Measurements from ENCODE around the gene ATXN1. TPM values are rescaled to one million over a fixed set of nuclear protein-coding genes. Genes with fewer than 3 reads are reported as not detected.

The ATXN1 gene
- total and polyA plus RNA-seq, 2 of the 13 experiments (the other 11 are each of a cell fraction or from before 2014, with no cell fraction given), result 20.7 to 39.5 TPM

DNA sequence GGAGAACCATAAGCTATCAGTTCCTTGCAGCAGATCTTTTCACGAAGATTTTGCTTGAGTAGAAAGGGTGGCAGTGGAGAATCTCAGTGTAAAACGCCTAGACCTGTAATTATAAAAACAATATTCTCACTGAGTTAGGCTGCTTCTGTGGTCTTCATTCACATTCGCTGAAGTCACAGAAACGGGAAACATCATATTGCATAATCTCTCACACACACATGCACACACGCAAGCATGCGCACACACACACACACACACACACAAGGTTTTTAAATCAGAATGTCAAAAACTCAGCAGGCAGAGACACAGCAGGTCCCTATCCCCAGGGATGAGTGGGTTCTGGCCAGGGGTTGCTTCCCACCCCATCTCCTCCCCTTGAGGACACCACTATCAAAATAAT lies 175.5 kb downstream of the ATXN1 start (continued):
- TF ChIP-seq ZBTB38 (CRISPR knock-in tag; IDR thresholded peaks at IDR 0.05), result peak; percentile 32; the same call in 1 of the 2 replicates
- no peak for TF ChIP-seq ZSCAN25 (CRISPR knock-in tag; IDR thresholded peaks at IDR 0.05)
- TF ChIP-seq MTA3 (CRISPR knock-in tag; IDR thresholded peaks at IDR 0.05), result no peak
- TF ChIP-seq, protein P1, sequence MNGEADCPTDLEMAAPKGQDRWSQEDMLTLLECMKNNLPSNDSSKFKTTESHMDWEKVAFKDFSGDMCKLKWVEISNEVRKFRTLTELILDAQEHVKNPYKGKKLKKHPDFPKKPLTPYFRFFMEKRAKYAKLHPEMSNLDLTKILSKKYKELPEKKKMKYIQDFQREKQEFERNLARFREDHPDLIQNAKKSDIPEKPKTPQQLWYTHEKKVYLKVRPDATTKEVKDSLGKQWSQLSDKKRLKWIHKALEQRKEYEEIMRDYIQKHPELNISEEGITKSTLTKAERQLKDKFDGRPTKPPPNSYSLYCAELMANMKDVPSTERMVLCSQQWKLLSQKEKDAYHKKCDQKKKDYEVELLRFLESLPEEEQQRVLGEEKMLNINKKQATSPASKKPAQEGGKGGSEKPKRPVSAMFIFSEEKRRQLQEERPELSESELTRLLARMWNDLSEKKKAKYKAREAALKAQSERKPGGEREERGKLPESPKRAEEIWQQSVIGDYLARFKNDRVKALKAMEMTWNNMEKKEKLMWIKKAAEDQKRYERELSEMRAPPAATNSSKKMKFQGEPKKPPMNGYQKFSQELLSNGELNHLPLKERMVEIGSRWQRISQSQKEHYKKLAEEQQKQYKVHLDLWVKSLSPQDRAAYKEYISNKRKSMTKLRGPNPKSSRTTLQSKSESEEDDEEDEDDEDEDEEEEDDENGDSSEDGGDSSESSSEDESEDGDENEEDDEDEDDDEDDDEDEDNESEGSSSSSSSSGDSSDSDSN (CRISPR knock-in tag; IDR thresholded peaks at IDR 0.05), result no peak

DNA sequence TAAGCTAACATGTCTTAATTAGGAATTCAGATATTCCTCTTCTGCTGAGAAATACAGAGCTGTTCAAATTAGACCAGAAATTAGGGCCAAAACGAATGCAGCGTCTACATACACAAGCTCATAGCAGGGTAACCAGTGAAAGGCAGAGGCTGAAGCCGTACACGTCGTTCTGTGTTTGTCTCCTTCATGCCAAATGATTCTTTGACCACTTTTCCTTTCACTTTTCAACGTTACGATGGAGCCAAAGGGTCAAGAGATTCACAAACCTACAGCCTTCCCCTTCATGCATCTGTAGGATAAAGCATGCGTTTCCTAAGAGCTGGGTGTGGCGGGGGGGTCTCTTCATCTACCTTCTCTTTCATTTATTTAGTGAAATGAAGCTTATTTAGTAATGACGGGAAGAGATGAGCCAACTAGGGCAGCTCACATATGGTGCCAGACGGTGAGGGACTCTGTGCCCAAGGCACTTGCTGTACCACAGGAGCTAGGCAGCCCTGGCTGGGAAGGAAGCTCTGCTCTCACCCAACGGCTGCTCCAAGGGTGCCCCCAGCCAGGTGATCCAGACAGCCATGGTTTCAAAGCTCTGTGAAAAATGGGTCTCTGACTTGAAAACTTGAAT lies 178.0 kb downstream of the ATXN1 start:
- BruUV-seq (replicated peaks), result no TSS peak
- no peaks in the 10 kb centered on the region for H3K27me3 ChIP-seq (ENCODE audit: control insufficient read depth in 1 of 2, insufficient read depth in 2 of 2, low read length in 2 of 2)
- ChIA-PET CTCF (ENCODE audit: low intra/inter-chr PET ratio, low total read pairs) (no interaction called here), POLR2A (interaction anchor here (1.3 kb wide), 1 partner anchor 179 kb away, joined by 3 read pairs; no protein-coding TSS in a partner anchor)
- no peak overlapping the region for H2AFZ ChIP-seq (ENCODE audit: low read length)
- H3K79me2 ChIP-seq (ENCODE audit: insufficient read depth, low read length), result no peaks in the 10 kb centered on the region
- ATAC-seq, result no peak
- no peak for DNase-seq (ENCODE audit: low spot score)
- no peaks in the 10 kb centered on the region for H4K20me1 ChIP-seq (ENCODE audit: insufficient read depth, low read length)
- H3K36me3 ChIP-seq (replicated peaks in 1 of 2; ENCODE audit: control insufficient read depth in 1 of 2, insufficient read depth in 2 of 2, low read length in 2 of 2), result peaks cover 6 to 28% of the 10 kb centered on the region in 2 experiments
- no peak overlapping the region for H3K4me2 ChIP-seq (ENCODE audit: low read depth, low read length)
- 98% methylated on average over 12 of the region's 12 CpGs for WGBS (ENCODE audit: low lambda C conversion rate)
- no peaks in the 10 kb centered on the region for H3K9me3 ChIP-seq (ENCODE audit: low read length)
- H3K4me1 ChIP-seq (ENCODE audit: insufficient read depth, low read length), result peaks cover 46% of the 10 kb centered on the region
- H3K9ac ChIP-seq (ENCODE audit: insufficient read depth, low read depth, low read length), result no peak overlapping the region
- no peak overlapping the region for H3K27ac ChIP-seq (ENCODE audit: extremely low read length, insufficient read depth, low read length)
- in situ Hi-C loops (cut with HindIII; ENCODE audit: extremely low pct_ligation_motif_present, low pct_unique_long_range_greater_than_20kb), result loop anchor here (5.0 kb wide), 1 partner anchor 179 kb away; the partner anchor contains the start of gene ATXN1
- H3K4me3 ChIP-seq (replicated peaks in 1 of 3; ENCODE audit: insufficient read depth in 1 of 3, low read depth in 2 of 3, low read length in 3 of 3), result no peak overlapping the region
- intact Hi-C loops (cut with micrococcal nuclease; ENCODE audit: unreplicated experiment), result no loop called here
- no peak for FAIRE-seq
- TF ChIP-seq ZNF83 (CRISPR knock-in tag; IDR thresholded peaks at IDR 0.05; ENCODE audit: borderline replicate concordance) (no peak), FOXA1 (IDR thresholded peaks at IDR 0.05) (no peak), FOXA1 (CRISPR knock-in tag; IDR thresholded peaks at IDR 0.05) (no peak), ZIK1 (CRISPR knock-in tag; IDR thresholded peaks at IDR 0.05; ENCODE audit: borderline replicate concordance, low read depth) (no peak), RORA (CRISPR knock-in tag; IDR thresholded peaks at IDR 0.05) (no peak), HCFC1 (IDR thresholded peaks at IDR 0.05; ENCODE audit: low read depth, low read length) (no peak), PRPF4 (IDR thresholded peaks at IDR 0.05; ENCODE audit: low read depth, low read length, poor library complexity, severe bottlenecking) (no peak), CENPX (CRISPR knock-in tag; IDR thresholded peaks at IDR 0.05) (no peak)
- TF ChIP-seq, protein P2, sequence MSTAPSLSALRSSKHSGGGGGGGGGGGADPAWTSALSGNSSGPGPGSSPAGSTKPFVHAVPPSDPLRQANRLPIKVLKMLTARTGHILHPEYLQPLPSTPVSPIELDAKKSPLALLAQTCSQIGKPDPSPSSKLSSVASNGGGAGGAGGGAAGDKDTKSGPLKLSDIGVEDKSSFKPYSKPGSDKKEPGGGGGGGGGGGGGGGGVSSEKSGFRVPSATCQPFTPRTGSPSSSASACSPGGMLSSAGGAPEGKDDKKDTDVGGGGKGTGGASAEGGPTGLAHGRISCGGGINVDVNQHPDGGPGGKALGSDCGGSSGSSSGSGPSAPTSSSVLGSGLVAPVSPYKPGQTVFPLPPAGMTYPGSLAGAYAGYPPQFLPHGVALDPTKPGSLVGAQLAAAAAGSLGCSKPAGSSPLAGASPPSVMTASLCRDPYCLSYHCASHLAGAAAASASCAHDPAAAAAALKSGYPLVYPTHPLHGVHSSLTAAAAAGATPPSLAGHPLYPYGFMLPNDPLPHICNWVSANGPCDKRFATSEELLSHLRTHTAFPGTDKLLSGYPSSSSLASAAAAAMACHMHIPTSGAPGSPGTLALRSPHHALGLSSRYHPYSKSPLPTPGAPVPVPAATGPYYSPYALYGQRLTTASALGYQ (CRISPR knock-in tag; IDR thresholded peaks at IDR 0.05), result no peak
- TF ChIP-seq, protein P3, sequence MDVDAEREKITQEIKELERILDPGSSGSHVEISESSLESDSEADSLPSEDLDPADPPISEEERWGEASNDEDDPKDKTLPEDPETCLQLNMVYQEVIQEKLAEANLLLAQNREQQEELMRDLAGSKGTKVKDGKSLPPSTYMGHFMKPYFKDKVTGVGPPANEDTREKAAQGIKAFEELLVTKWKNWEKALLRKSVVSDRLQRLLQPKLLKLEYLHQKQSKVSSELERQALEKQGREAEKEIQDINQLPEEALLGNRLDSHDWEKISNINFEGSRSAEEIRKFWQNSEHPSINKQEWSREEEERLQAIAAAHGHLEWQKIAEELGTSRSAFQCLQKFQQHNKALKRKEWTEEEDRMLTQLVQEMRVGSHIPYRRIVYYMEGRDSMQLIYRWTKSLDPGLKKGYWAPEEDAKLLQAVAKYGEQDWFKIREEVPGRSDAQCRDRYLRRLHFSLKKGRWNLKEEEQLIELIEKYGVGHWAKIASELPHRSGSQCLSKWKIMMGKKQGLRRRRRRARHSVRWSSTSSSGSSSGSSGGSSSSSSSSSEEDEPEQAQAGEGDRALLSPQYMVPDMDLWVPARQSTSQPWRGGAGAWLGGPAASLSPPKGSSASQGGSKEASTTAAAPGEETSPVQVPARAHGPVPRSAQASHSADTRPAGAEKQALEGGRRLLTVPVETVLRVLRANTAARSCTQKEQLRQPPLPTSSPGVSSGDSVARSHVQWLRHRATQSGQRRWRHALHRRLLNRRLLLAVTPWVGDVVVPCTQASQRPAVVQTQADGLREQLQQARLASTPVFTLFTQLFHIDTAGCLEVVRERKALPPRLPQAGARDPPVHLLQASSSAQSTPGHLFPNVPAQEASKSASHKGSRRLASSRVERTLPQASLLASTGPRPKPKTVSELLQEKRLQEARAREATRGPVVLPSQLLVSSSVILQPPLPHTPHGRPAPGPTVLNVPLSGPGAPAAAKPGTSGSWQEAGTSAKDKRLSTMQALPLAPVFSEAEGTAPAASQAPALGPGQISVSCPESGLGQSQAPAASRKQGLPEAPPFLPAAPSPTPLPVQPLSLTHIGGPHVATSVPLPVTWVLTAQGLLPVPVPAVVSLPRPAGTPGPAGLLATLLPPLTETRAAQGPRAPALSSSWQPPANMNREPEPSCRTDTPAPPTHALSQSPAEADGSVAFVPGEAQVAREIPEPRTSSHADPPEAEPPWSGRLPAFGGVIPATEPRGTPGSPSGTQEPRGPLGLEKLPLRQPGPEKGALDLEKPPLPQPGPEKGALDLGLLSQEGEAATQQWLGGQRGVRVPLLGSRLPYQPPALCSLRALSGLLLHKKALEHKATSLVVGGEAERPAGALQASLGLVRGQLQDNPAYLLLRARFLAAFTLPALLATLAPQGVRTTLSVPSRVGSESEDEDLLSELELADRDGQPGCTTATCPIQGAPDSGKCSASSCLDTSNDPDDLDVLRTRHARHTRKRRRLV (CRISPR knock-in tag; IDR thresholded peaks at IDR 0.05), result no peak
